SU-DHL-6 (cell line): ENCODE results near the gene PKN3.

Experiments
- EZH2phosphoT487 ChIP-seq: fragments of 200-600 bp; sonication (generic), shearing (Covaris generic); conservative IDR thresholded peaks from 2 replicates; pipeline ENCODE4 v1.6.1; 2018; ENCODE audit warnings: mild to moderate bottlenecking, antibody characterized with exemption, low read length, moderate library complexity, mixed read lengths
- TF ChIP-seq, protein P1 (sequence below): fragments of 200-600 bp; sonication (generic); IDR thresholded peaks from one replicate; pipeline ENCODE4 v1.5.1; 2017; ENCODE audit warnings: antibody characterized with exemption, mild to moderate bottlenecking, low read length, moderate library complexity; ENCODE audit not compliant: insufficient read depth, poor library complexity, severe bottlenecking

DNA sequence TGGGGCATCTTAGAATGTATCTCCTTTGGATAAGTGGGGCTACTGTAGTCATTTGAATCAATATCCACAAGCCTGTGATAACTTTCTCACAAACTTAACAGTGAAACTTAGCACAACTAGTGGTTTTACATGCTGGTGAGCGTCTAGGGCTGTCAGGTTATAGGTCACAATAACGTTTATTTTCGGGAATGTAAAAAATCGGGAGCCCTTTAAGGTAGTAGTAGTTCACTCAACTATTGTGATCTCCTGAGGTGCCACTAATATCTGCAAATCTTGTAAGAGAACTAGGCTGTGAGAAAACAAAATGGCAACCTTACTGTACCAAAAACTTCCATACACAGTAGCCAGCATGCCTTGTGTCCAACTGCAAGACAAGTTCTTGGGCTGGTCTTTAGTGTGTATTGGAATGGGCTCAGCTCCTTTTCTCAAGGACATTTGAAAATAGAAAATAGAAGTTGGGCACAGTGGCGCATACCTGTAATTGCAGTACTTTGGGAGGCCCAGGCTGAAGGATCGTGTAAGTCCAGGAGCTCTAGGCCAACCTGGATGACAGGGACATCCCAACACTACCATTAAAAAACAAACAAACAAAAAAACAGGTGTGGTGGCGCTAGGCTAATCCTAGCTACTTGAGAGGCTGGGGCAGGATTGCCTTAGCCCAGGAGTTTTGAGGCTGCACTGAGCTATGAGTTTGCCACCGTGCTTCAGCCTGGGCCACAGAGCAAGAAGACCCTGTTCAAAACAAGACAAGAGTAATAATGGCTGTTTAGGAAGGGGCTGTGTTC is 5.2 kb upstream of the PKN3 start:
- TF ChIP-seq, protein P1, sequence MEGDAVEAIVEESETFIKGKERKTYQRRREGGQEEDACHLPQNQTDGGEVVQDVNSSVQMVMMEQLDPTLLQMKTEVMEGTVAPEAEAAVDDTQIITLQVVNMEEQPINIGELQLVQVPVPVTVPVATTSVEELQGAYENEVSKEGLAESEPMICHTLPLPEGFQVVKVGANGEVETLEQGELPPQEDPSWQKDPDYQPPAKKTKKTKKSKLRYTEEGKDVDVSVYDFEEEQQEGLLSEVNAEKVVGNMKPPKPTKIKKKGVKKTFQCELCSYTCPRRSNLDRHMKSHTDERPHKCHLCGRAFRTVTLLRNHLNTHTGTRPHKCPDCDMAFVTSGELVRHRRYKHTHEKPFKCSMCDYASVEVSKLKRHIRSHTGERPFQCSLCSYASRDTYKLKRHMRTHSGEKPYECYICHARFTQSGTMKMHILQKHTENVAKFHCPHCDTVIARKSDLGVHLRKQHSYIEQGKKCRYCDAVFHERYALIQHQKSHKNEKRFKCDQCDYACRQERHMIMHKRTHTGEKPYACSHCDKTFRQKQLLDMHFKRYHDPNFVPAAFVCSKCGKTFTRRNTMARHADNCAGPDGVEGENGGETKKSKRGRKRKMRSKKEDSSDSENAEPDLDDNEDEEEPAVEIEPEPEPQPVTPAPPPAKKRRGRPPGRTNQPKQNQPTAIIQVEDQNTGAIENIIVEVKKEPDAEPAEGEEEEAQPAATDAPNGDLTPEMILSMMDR = no peak
- no peak for TF ChIP-seq EZH2phosphoT487
